ENCODE results near the gene MUC2. TPM values are rescaled to one million over a fixed set of nuclear protein-coding genes. Genes with fewer than 3 reads are reported as not detected.

The MUC2 gene
- total RNA-seq, 1 donor from 2014 or later: not detected

DNA sequence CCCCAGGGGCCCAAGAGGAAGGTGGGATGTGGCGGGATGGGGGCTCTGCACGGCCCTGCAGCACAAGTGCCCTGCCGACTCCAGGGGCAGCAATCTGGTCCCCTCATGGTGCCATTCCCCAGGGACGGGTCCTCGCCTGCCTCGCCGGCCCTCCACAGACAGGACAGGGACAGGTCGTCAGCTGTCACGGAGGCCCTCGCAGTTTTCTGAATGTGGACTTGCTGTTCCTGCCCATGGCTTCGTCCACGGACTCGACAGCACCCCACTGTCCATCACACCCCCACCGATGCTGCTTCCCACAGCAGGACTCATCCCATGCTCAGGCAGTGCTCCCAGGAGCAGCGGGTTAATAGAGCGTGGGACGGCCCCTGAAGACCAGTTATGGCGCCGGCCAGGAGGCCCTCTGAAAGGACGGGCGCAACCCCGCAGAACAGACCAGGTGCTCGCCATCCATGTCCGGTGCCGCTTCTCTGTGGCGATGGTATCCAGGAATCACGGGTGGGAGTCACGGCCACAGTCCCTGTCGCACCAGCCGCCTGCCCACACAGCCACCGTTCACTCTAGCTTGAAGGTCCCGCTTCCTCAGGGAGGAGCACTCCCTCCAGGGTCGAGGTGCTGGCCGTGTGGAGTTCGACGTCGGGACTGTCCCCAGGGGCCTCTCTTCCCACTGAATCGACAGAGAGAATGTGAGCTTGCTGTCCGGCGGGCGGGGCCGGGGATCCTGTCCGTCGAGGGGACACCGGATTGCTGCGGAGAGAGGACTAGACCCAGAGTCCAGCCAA lies 18.5 kb upstream of the MUC2 start:
- H3K9ac ChIP-seq (ENCODE audit: low read length): no peak overlapping the region
- H3K9me3 Mint-ChIP-seq (ENCODE audit: unreplicated experiment): peaks cover 6% of the 10 kb centered on the region
- no peak overlapping the region for H3K27ac Mint-ChIP-seq (ENCODE audit: unreplicated experiment)
- H3K4me2 ChIP-seq (ENCODE audit: low read length): no peak overlapping the region
- H3K4me1 ChIP-seq (ENCODE audit: insufficient read depth, low read length): peaks cover 11% of the 10 kb centered on the region
- peaks cover 6% of the 10 kb centered on the region for H3K4me1 Mint-ChIP-seq (ENCODE audit: low read depth, unreplicated experiment)
- no peak overlapping the region for H3K4me3 ChIP-seq (ENCODE audit: insufficient read depth, low read depth, low read length)
- no peaks in the 10 kb centered on the region for H3K9me3 ChIP-seq (ENCODE audit: insufficient read depth, low read depth, low read length)
- peaks cover 17% of the 10 kb centered on the region for H3K27me3 Mint-ChIP-seq (ENCODE audit: low read depth, unreplicated experiment)
- no peak for TF ChIP-seq EZH2 (IDR thresholded peaks at IDR 0.05; ENCODE audit: insufficient read depth, low read length)
- H4K20me1 ChIP-seq (ENCODE audit: insufficient read depth, low read length): no peaks in the 10 kb centered on the region
- no peaks in the 10 kb centered on the region for H3K36me3 ChIP-seq (ENCODE audit: insufficient read depth, low read length)
- H3K27me3 ChIP-seq (ENCODE audit: insufficient read depth, low read length): no peaks in the 10 kb centered on the region
- H3K79me2 ChIP-seq (ENCODE audit: insufficient read depth, low read length): no peaks in the 10 kb centered on the region
- H2AFZ ChIP-seq (ENCODE audit: low read depth, low read length): no peak overlapping the region
- no peak for DNase-seq (ENCODE audit: low read depth)
- no peak overlapping the region for H3K4me3 Mint-ChIP-seq (ENCODE audit: unreplicated experiment)
- peaks cover 2% of the 10 kb centered on the region for H3K36me3 Mint-ChIP-seq (ENCODE audit: low read depth, unreplicated experiment)
- no peak for FAIRE-seq
- H3K27ac ChIP-seq (ENCODE audit: low read depth, low read length): no peak overlapping the region

DNA sequence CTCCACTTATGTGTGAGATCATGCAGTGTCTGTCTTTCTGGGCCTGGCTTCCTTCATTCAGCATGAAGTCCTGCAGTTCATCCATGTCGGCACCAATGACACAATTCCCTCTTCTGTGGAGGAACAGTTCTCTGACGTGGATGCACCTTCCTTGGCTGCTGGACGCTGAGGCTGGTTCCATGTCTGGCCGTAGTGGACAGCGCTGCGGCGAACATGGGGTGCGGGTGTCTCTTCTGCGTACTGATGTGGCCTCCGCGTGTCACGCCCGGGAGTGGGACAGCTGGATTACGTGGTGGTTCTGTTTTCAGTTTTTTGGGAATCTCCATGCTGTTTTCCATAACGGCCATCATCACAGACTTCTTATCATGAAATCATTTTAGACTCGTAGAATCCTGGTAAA lies 16.9 kb upstream of the MUC2 start:
- H4K20me1 ChIP-seq (ENCODE audit: insufficient read depth, low read length): no peaks in the 10 kb centered on the region
- no peak overlapping the region for H3K27ac ChIP-seq (ENCODE audit: low read depth, low read length)
- H3K4me3 Mint-ChIP-seq (ENCODE audit: unreplicated experiment): no peak overlapping the region
- DNase-seq (ENCODE audit: low read depth): no peak
- H3K9ac ChIP-seq (ENCODE audit: low read length): no peak overlapping the region
- peaks cover 17% of the 10 kb centered on the region for H3K27me3 Mint-ChIP-seq (ENCODE audit: low read depth, unreplicated experiment)
- peaks cover 6% of the 10 kb centered on the region for H3K4me1 Mint-ChIP-seq (ENCODE audit: low read depth, unreplicated experiment)
- peaks cover 11% of the 10 kb centered on the region for H3K4me1 ChIP-seq (ENCODE audit: insufficient read depth, low read length)
- no peaks in the 10 kb centered on the region for H3K36me3 ChIP-seq (ENCODE audit: insufficient read depth, low read length)
- H3K79me2 ChIP-seq (ENCODE audit: insufficient read depth, low read length): no peaks in the 10 kb centered on the region
- H3K4me2 ChIP-seq (ENCODE audit: low read length): no peak overlapping the region
- H3K27me3 ChIP-seq (ENCODE audit: insufficient read depth, low read length): no peaks in the 10 kb centered on the region
- no peak for FAIRE-seq
- peaks cover 10% of the 10 kb centered on the region for H3K9me3 Mint-ChIP-seq (ENCODE audit: unreplicated experiment)
- H3K4me3 ChIP-seq (ENCODE audit: insufficient read depth, low read depth, low read length): no peak overlapping the region
- H3K36me3 Mint-ChIP-seq (ENCODE audit: low read depth, unreplicated experiment): peaks cover 2% of the 10 kb centered on the region
- no peak overlapping the region for H3K27ac Mint-ChIP-seq (ENCODE audit: unreplicated experiment)
- TF ChIP-seq EZH2 (IDR thresholded peaks at IDR 0.05; ENCODE audit: insufficient read depth, low read length): no peak
- TF ChIP-seq, protein P1, sequence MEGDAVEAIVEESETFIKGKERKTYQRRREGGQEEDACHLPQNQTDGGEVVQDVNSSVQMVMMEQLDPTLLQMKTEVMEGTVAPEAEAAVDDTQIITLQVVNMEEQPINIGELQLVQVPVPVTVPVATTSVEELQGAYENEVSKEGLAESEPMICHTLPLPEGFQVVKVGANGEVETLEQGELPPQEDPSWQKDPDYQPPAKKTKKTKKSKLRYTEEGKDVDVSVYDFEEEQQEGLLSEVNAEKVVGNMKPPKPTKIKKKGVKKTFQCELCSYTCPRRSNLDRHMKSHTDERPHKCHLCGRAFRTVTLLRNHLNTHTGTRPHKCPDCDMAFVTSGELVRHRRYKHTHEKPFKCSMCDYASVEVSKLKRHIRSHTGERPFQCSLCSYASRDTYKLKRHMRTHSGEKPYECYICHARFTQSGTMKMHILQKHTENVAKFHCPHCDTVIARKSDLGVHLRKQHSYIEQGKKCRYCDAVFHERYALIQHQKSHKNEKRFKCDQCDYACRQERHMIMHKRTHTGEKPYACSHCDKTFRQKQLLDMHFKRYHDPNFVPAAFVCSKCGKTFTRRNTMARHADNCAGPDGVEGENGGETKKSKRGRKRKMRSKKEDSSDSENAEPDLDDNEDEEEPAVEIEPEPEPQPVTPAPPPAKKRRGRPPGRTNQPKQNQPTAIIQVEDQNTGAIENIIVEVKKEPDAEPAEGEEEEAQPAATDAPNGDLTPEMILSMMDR (IDR thresholded peaks at IDR 0.05; ENCODE audit: insufficient read depth, low read depth, low read length): no peak
- H2AFZ ChIP-seq (ENCODE audit: low read depth, low read length): no peak overlapping the region
- peaks cover 9% of the 10 kb centered on the region for H3K9me3 ChIP-seq (ENCODE audit: insufficient read depth, low read depth, low read length)

DNA sequence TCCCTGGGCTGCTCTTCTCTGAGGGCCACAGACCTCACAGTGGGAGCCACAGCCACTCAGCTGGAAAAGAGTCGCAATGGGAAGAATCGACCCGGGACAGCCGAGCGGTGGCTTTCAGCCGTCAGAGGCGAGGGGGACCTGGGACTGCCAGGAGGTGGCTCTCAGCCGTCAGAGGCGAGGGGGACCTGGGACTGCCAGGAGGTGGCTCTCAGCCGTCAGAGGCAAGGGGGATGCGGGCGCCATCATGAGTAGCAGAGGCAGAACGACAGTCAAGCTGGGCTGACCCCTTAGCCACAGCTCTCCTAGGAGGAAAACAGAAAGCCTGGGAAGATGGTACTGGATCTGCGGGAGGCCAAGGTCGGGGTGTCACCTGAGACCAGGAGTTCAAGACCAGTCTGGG lies 14.9 kb upstream of the MUC2 start:
- H3K9me3 Mint-ChIP-seq (ENCODE audit: unreplicated experiment): peaks cover 15% of the 10 kb centered on the region
- H3K4me2 ChIP-seq (ENCODE audit: low read length): no peak overlapping the region
- H3K9ac ChIP-seq (ENCODE audit: low read length): no peak overlapping the region

More for the DNA sequence above, 14.9 kb upstream of the MUC2 start:
- H3K4me1 ChIP-seq (ENCODE audit: insufficient read depth, low read length): peaks cover 15% of the 10 kb centered on the region
- DNase-seq (ENCODE audit: low read depth) (no peak), FAIRE-seq (no peak)
- H3K9me3 ChIP-seq (ENCODE audit: insufficient read depth, low read depth, low read length): peaks cover 9% of the 10 kb centered on the region
- H3K27me3 ChIP-seq (ENCODE audit: insufficient read depth, low read length): no peaks in the 10 kb centered on the region
- H3K79me2 ChIP-seq (ENCODE audit: insufficient read depth, low read length): no peaks in the 10 kb centered on the region
- Mint-ChIP-seq H3K36me3 (ENCODE audit: low read depth, unreplicated experiment) (peaks cover 2% of the 10 kb centered on the region), H3K4me1 (ENCODE audit: low read depth, unreplicated experiment) (peaks cover 6% of the 10 kb centered on the region), H3K4me3 (ENCODE audit: unreplicated experiment) (no peak overlapping the region), H3K27ac (ENCODE audit: unreplicated experiment) (no peak overlapping the region), H3K27me3 (ENCODE audit: low read depth, unreplicated experiment) (peaks cover 25% of the 10 kb centered on the region)
- TF ChIP-seq, protein P1 (IDR thresholded peaks at IDR 0.05; ENCODE audit: insufficient read depth, low read depth, low read length): no peak
- no peak for TF ChIP-seq EZH2 (IDR thresholded peaks at IDR 0.05; ENCODE audit: insufficient read depth, low read length)
- H3K27ac ChIP-seq (ENCODE audit: low read depth, low read length): no peak overlapping the region
- no peak overlapping the region for H2AFZ ChIP-seq (ENCODE audit: low read depth, low read length)
- H4K20me1 ChIP-seq (ENCODE audit: insufficient read depth, low read length): no peaks in the 10 kb centered on the region
- no peak overlapping the region for H3K4me3 ChIP-seq (ENCODE audit: insufficient read depth, low read depth, low read length)
- H3K36me3 ChIP-seq (ENCODE audit: insufficient read depth, low read length): no peaks in the 10 kb centered on the region

Data from astrocyte (in vitro differentiated cells and primary cell).